IMR-90 (cell line): ENCODE measurements around the gene EFCAB8. TPM values are rescaled to one million over a fixed set of nuclear protein-coding genes. Genes with fewer than 3 reads are reported as not detected.

Source experiments
- ATAC-seq: fragments of 200-7000 bp; cut with Tn5 transposase; 2 replicates; pipeline ENCODE4 v1.9.1; 2020; ENCODE audit warnings: low read depth, mild to moderate bottlenecking, moderate library complexity
- BruUV-seq: library from RNA; stranded (reverse); fragments of 400-500 nt; replicated peaks from 2 replicates; lab custom pipeline; 2021; lab: Mats Ljungman, UMichigan
- CTCF ChIA-PET: fragments of 300-600 bp; formaldehyde crosslinking; extraction: SDS; loops from one replicate; lab custom pipeline; 2021; ENCODE audit warnings: antibody characterized with exemption; lab: Yijun Ruan, JAX
- POLR2A ChIA-PET: fragments of 300-600 bp; sonication (Branson Sonifier 250); formaldehyde crosslinking; loops from one replicate; lab custom pipeline; 2022; ENCODE audit warnings: antibody characterized with exemption; ENCODE audit not compliant: unreplicated experiment; lab: Charles Lee
- DNase-seq: peaks from one replicate; pipeline ENCODE4 v3.0.0; 2013
- H2AFZ ChIP-seq: replicated peaks from 2 replicates; pipeline ENCODE3; 2013; ENCODE audit warnings: low read length, mild to moderate bottlenecking; ENCODE audit not compliant: poor library complexity
- H2AK5ac ChIP-seq: 2 replicates; pipeline ENCODE4 v1.6.1; 2013; ENCODE audit warnings: low read depth, low read length, inconsistent platforms
- H2AK9ac ChIP-seq: replicated peaks from 2 replicates; pipeline ENCODE3; 2013; ENCODE audit warnings: mild to moderate bottlenecking, low read depth, low read length, moderate library complexity; ENCODE audit not compliant: poor library complexity
- H2BK120ac ChIP-seq: 2 replicates; pipeline ENCODE4 v1.6.1; 2013; ENCODE audit warnings: low read depth, low read length, inconsistent platforms
- H2BK15ac ChIP-seq: 3 replicates; pipeline ENCODE4 v1.6.1; 2013; ENCODE audit warnings: low read depth, low read length, inconsistent platforms
- H2BK20ac ChIP-seq: 2 replicates; pipeline ENCODE4 v1.6.1; 2013; ENCODE audit warnings: low read depth, mild to moderate bottlenecking, inconsistent platforms, low read length, moderate library complexity
- H2BK5ac ChIP-seq: 2 replicates; pipeline ENCODE4 v1.6.1; 2013; ENCODE audit warnings: mild to moderate bottlenecking, low read depth, low read length, inconsistent platforms; ENCODE audit not compliant: poor library complexity, severe bottlenecking
- H3K14ac ChIP-seq: replicated peaks from 2 replicates; pipeline ENCODE4 v1.6.1; 2013; ENCODE audit warnings: low read depth, low read length, inconsistent platforms
- H3K18ac ChIP-seq: 2 replicates; pipeline ENCODE4 v1.6.1; 2013; ENCODE audit warnings: low read depth, low read length, control low read depth
- H3K23ac ChIP-seq: 2 replicates; pipeline ENCODE4 v1.6.1; 2013; ENCODE audit warnings: low read depth, low read length, inconsistent platforms
- H3K27ac ChIP-seq: 2 replicates; pipeline ENCODE4 v1.5.1; 2013; ENCODE audit warnings: mild to moderate bottlenecking, control low read depth, low read length; ENCODE audit not compliant: insufficient read depth
- H3K27me3 ChIP-seq: 2 replicates; pipeline ENCODE4 v1.6.1; 2013; ENCODE audit warnings: low read length; ENCODE audit not compliant: control insufficient read depth, insufficient read depth
- H3K36me3 ChIP-seq: 2 replicates; pipeline ENCODE4 v1.6.1; 2013; ENCODE audit warnings: low read length, mixed read lengths; ENCODE audit not compliant: control insufficient read depth, insufficient read depth
- H3K4ac ChIP-seq: 2 replicates; pipeline ENCODE4 v1.6.1; 2013; ENCODE audit warnings: low read depth, low read length, inconsistent platforms
- H3K4me1 ChIP-seq: 2 replicates; pipeline ENCODE4 v1.6.1; 2013; ENCODE audit warnings: low read length, mixed read lengths; ENCODE audit not compliant: control insufficient read depth, insufficient read depth
- H3K4me2 ChIP-seq: 2 replicates; pipeline ENCODE4 v1.6.1; 2013; ENCODE audit warnings: low read depth, mild to moderate bottlenecking, control low read depth, low read length, moderate library complexity
- H3K4me3 ChIP-seq: 2 replicates; pipeline ENCODE4 v1.5.1; 2013; ENCODE audit warnings: low read depth, mild to moderate bottlenecking, control low read depth, low read length, moderate library complexity; ENCODE audit not compliant: insufficient read depth
- H3K56ac ChIP-seq: 2 replicates; pipeline ENCODE4 v1.6.1; 2013; ENCODE audit warnings: low read length, inconsistent platforms; ENCODE audit not compliant: insufficient read depth; ENCODE audit errors: extremely low read depth
- H3K79me1 ChIP-seq, 2 experiments: 2 replicates each; pipeline ENCODE4 v1.6.1; 2013; ENCODE audit warnings: low read length in 2 of 2, inconsistent platforms in 1 of 2, low read depth in 1 of 2
- H3K9ac ChIP-seq: 2 replicates; pipeline ENCODE4 v1.6.1; 2013; ENCODE audit warnings: low read depth, low read length, control low read depth
- H3K9me1 ChIP-seq: 2 replicates; pipeline ENCODE4 v1.6.1; 2013; ENCODE audit warnings: low read length, inconsistent platforms; ENCODE audit not compliant: insufficient read depth
- H3K9me3 ChIP-seq: 2 replicates; pipeline ENCODE4 v1.6.1; 2013; ENCODE audit warnings: low read length; ENCODE audit not compliant: control insufficient read depth, insufficient read depth
- H4K20me1 ChIP-seq: 2 replicates; pipeline ENCODE4 v1.6.1; 2013; ENCODE audit warnings: low read length, inconsistent platforms; ENCODE audit not compliant: insufficient read depth
- H4K5ac ChIP-seq: 2 replicates; pipeline ENCODE4 v1.6.1; 2013; ENCODE audit warnings: mild to moderate bottlenecking, low read depth, low read length, control low read depth
- H4K8ac ChIP-seq, 2 experiments: 2 replicates each; pipeline ENCODE4 v1.6.1; 2013; ENCODE audit warnings: low read depth in 2 of 2, low read length in 2 of 2, control low read depth in 1 of 2, inconsistent platforms in 1 of 2
- H4K91ac ChIP-seq: 2 replicates; pipeline ENCODE4 v1.6.1; 2013; ENCODE audit warnings: low read depth, low read length, inconsistent platforms; ENCODE audit not compliant: insufficient read depth
- FOS ChIP-seq: fragments of 150-350 bp; IDR thresholded peaks from 2 replicates; pipeline ENCODE4 v1.6.1; 2016; ENCODE audit warnings: low read depth, low read length
- MXI1 ChIP-seq: IDR thresholded peaks from 2 replicates; pipeline ENCODE4 v1.6.1; 2012; ENCODE audit warnings: low read depth, mild to moderate bottlenecking, low read length, moderate library complexity, borderline replicate concordance
- NFE2L2 ChIP-seq: fragments of 150-350 bp; IDR thresholded peaks from 2 replicates; pipeline ENCODE4 v1.6.1; 2016; ENCODE audit warnings: low read depth, mild to moderate bottlenecking, low read length
- POLR2A ChIP-seq: IDR thresholded peaks from 2 replicates; pipeline ENCODE4 v1.6.1; 2012; ENCODE audit warnings: mild to moderate bottlenecking, low read depth, low read length
- SMC3 ChIP-seq: fragments of 150-350 bp; IDR thresholded peaks from 2 replicates; pipeline ENCODE4 v1.6.1; 2016; ENCODE audit warnings: low read depth, mild to moderate bottlenecking, antibody characterized with exemption, low read length, moderate library complexity
- WGBS, 2 experiments: methylation state at CpG; one replicate each; pipeline versions ENCODE4 v1.1.5 to v1.1.7; 2013; ENCODE audit warnings: missing lambda C conversion rate in 2 of 2; ENCODE audit not compliant: insufficient read length in 1 of 2; ENCODE audit errors: extremely low coverage in 2 of 2; 5-methylcytosine and 5-hydroxymethylcytosine counted together
- dilution Hi-C: fragments of 300-500 bp; cut with HindIII; formaldehyde crosslinking; loops from one replicate; pipeline ENCODE4 v1.14.3; 2018; ENCODE audit warnings: low sequenced_read_pairs; ENCODE audit not compliant: unreplicated experiment
- in situ Hi-C: fragments of 300-500 bp; cut with MboI; formaldehyde crosslinking; loops from 3 replicates; pipeline ENCODE4 v1.14.3; 2019; ENCODE audit warnings: low sequenced_read_pairs, inconsistent platforms, mixed read lengths
- intact Hi-C: fragments of 100-400 bp; cut with micrococcal nuclease; formaldehyde crosslinking; loops from 2 replicates; pipeline ENCODE4 v1.10.0; 2022
- polyA plus RNA-seq, 3 experiments: library from polyadenylated mRNA; depleted of rRNA; stranded (reverse); fragments of >200 nt; gene quantifications; 2 replicates each; pipeline ENCODE4 v1.2.3, GENCODE V29; 2012; ENCODE audit warnings: low replicate concordance in 1 of 3
- total RNA-seq: library from RNA; depleted of rRNA; stranded (reverse); fragments of >200 nt; gene quantifications from 2 replicates; pipeline ENCODE4 v1.2.3, GENCODE V29; 2012
- TF ChIP-seq, protein P1 (sequence below): conservative IDR thresholded peaks from 2 replicates; pipeline ENCODE4 v1.5.1; 2012; ENCODE audit warnings: mild to moderate bottlenecking, low read depth, low read length, improper control_type of control experiment
- TF ChIP-seq, protein P2 (sequence below): fragments of 150-350 bp; IDR thresholded peaks from 2 replicates; pipeline ENCODE4 v1.6.1; 2016; ENCODE audit warnings: low read depth, mild to moderate bottlenecking, low read length, moderate library complexity, borderline replicate concordance

Gene EFCAB8
- total and polyA plus RNA-seq, 2 of the 4 experiments (the other 2 are of a cell fraction) = not detected

DNA sequence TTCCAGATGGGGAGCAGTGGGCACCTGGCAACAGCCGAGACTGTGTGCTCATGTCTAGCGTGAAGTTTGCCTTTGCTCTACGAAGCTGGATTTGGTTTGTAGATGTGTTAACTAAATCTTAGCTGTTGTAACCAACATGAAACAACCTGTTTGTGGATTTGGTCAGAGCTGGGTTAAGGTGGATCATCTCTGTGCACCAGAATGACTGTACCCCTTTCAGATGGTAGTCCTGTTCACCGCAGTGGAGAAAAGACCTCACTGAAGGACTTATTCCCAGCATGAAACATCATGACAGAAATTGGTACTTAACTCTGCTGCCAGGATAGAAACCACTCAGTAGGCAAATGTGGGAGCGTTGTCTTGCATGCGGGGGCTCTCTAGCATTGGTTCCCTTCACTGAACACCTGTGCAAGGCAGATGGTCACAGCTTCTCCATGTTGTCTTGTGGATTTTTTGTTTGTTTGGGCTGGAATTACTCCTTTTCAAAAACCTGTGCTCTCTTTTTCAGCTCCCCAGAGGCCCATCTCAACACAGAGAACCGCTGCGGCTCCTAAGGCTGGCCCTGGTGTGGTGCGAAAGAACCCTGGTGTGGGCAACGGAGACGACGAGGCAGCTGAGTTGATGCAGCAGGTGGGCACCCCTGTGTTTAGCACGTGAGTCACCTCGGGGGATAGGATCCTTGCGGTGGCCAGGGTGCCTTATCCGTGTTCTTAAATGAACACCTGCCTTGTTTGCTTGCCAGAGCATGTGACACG lies 19.3 kb upstream of the EFCAB8 start:
- Histone ChIP-seq H3K14ac (no peak overlapping the region), H3K4me2 (no peak overlapping the region), H3K23ac (no peak overlapping the region), H2AFZ (no peak overlapping the region), H2BK5ac (no peak overlapping the region), H4K91ac (no peak overlapping the region), H3K9me1 (peaks cover 3% of the 10 kb centered on the region; the same call in 1 of the 2 replicates), H3K4me3 (no peak overlapping the region), H4K5ac (no peak overlapping the region), H3K9me3 (no peaks in the 10 kb centered on the region), H4K8ac (no peak overlapping the region), H3K18ac (no peak overlapping the region), H3K27me3 (no peaks in the 10 kb centered on the region), H3K36me3 (peaks cover 50% of the 10 kb centered on the region), H2AK9ac (no peak overlapping the region), H3K56ac (no peak overlapping the region), H2BK15ac (no peak overlapping the region), H2AK5ac (no peak overlapping the region), H3K27ac (no peak overlapping the region), H3K4ac (no peak overlapping the region), H3K79me1 (peaks cover 33 to 80% of the 10 kb centered on the region in 2 experiments), H2BK20ac (no peak overlapping the region), H2BK120ac (no peak overlapping the region), H3K4me1 (no peaks in the 10 kb centered on the region), H3K9ac (no peak overlapping the region), H4K20me1 (peaks cover 59% of the 10 kb centered on the region)
- BruUV-seq = no TSS peak
- no peak for ATAC-seq
- 100% methylated on average over 3 of the region's 17 CpGs; no CpG with 5 or more reads in 1 of the 2 experiments for WGBS, 2 experiments
- ChIA-PET POLR2A (interaction anchor here (0.5 kb wide), 1 partner anchor 49 kb away, joined by 6 read pairs; no protein-coding TSS in a partner anchor), CTCF (no interaction called here)
- dilution Hi-C loops = no loop called here
- TF ChIP-seq FOS (no peak), MXI1 (no peak), POLR2A (no peak), SMC3 (no peak), NFE2L2 (no peak)
- TF ChIP-seq, protein P1, sequence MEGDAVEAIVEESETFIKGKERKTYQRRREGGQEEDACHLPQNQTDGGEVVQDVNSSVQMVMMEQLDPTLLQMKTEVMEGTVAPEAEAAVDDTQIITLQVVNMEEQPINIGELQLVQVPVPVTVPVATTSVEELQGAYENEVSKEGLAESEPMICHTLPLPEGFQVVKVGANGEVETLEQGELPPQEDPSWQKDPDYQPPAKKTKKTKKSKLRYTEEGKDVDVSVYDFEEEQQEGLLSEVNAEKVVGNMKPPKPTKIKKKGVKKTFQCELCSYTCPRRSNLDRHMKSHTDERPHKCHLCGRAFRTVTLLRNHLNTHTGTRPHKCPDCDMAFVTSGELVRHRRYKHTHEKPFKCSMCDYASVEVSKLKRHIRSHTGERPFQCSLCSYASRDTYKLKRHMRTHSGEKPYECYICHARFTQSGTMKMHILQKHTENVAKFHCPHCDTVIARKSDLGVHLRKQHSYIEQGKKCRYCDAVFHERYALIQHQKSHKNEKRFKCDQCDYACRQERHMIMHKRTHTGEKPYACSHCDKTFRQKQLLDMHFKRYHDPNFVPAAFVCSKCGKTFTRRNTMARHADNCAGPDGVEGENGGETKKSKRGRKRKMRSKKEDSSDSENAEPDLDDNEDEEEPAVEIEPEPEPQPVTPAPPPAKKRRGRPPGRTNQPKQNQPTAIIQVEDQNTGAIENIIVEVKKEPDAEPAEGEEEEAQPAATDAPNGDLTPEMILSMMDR = no peak
- TF ChIP-seq, protein P2, sequence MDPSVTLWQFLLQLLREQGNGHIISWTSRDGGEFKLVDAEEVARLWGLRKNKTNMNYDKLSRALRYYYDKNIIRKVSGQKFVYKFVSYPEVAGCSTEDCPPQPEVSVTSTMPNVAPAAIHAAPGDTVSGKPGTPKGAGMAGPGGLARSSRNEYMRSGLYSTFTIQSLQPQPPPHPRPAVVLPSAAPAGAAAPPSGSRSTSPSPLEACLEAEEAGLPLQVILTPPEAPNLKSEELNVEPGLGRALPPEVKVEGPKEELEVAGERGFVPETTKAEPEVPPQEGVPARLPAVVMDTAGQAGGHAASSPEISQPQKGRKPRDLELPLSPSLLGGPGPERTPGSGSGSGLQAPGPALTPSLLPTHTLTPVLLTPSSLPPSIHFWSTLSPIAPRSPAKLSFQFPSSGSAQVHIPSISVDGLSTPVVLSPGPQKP = no peak
- intact Hi-C loops = loop anchor here (1.0 kb wide), 1 partner anchor 8 kb away; no protein-coding TSS in a partner anchor
- no peak for DNase-seq
- in situ Hi-C loops = no loop called here
